HG03460 (cell line): Measurements from ENCODE around the gene CHAMP1.
"Not testable (repeated sequence)": the region's sequence is repeated elsewhere in the genome, so short reads cannot be mapped to it uniquely, and the experiment has no call there.

ENCODE experiments used
- ATAC-seq: cut with Tn5 transposase; IDR thresholded peaks from one replicate; pipeline ENCODE4 v1.9.1; 2021; ENCODE audit not compliant: unreplicated experiment

CHAMP1 gene

DNA sequence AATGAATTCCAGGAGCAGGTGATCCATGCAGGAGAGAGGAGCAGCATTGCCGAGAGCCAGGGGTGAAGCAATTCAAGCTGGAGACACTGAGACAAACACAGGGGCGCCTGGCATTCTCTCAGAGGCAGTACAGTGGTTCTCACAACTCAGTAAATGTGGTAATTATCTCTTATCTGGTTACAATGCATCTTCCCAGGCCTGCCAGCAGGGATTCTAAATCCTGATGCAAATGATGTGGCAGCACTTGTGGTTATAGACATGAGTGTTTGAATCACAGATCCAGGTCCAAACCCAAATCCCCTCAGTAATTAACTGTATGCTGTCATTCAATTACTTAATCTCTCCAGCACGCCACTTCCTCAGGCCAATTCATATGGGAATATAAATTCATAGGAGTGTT is 19.6 kb downstream of the CHAMP1 start:
- not testable (repeated sequence) for ATAC-seq

DNA sequence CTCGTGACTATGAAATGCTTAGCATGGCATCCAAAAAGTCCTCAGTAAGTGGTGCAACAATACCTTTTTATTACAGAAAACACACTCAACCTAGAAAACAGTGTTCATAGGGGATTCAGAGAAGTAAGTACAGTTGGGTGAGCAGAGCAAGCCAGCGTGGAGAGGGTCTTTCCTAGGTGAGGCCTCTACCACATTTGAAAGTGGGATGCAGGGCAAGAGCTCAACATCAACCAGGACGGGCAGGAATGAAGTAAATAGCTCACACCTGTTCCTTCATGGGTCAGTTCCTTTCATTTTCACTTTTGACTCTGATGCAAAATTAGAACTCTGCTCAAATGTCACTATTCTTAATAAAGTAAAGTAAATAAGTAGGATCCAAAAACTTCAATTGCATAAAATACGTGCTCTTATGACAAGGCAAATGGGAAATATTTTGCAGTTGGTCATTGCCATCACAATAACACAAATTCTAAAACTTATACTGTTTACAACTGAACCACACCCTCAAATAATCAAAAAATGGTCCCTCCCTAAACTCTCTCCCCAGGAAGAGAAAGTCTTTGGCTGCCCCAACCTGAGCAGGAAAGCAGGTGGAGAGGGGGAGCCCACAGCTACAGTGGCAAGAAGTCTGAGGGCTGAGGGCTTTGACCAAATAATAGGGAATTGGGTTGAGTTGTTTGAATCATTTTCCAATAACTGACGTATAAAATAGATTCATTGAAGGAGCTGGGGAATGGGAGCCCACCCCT is 20.2 kb downstream of the CHAMP1 start:
- ATAC-seq, result no peak

DNA sequence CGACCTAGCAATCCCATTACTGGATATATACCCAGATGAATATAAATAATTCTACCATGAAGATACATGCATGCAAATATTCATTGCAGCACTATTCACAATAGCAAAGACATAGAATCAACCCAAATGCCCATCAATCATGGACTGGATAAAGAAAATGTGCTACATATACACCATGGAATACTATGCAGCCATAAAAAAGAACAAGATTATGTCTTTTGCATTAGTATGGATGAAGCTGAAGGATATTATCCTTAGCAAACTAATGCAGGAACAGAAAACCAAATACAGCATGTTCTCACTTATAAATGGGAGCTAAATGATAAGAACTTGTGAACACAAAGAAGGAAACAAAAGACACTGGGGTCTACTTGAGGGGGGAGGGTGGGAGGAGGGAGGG is 22.2 kb downstream of the CHAMP1 start:
- not testable (repeated sequence) for ATAC-seq

DNA sequence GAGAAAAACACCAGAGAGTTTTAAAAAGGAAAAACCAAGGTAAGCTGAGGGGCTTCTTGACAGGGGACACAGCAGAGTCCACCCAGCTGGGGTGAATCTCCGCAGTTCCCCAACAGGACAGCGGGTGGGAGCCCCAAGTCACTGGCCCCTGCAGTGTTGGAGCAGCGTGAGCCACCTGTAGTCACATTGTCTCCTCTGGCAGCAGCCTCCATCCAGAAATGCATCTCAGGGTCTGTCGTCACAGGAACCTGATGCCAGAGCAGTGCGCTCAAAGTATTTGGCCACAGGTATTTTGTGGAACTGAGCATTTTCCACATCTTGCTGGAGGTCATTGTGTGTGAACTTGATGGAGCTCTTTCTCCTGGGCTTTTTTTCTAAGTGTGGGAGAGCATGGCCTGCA is 24.7 kb downstream of the CHAMP1 start:
- no peak for ATAC-seq

DNA sequence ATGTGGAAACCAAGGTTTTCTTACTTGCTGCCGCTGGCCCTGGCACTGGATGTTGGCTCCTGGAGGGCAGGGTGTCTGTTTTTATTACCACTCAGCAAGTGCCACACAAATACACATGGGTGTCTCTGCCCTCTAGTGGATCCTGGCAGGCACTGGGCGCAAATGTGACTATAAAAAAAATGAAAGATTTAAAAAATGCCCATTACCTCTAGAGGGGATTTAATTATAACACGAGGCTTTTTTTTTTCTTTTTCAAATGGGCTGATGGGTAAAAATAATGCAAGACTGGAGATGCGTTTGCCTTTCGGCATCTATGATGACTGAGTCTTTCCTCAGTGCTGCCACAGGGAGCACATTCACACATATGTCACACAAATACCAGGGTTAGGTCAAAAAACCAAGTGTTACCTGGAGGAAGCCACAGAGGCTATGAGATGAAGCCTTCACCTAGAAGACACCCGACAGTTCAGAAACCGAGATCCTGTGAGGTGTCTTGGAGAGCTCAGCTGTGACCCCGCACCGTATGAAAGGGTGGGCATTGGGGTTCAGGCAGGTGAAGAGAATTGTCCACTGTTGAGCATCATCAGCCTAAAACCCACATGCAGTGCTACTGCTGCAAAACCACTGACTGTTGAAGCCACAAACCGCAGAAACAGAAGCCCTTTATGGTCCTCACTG is 25.7 kb downstream of the CHAMP1 start:
- ATAC-seq, result no peak

DNA sequence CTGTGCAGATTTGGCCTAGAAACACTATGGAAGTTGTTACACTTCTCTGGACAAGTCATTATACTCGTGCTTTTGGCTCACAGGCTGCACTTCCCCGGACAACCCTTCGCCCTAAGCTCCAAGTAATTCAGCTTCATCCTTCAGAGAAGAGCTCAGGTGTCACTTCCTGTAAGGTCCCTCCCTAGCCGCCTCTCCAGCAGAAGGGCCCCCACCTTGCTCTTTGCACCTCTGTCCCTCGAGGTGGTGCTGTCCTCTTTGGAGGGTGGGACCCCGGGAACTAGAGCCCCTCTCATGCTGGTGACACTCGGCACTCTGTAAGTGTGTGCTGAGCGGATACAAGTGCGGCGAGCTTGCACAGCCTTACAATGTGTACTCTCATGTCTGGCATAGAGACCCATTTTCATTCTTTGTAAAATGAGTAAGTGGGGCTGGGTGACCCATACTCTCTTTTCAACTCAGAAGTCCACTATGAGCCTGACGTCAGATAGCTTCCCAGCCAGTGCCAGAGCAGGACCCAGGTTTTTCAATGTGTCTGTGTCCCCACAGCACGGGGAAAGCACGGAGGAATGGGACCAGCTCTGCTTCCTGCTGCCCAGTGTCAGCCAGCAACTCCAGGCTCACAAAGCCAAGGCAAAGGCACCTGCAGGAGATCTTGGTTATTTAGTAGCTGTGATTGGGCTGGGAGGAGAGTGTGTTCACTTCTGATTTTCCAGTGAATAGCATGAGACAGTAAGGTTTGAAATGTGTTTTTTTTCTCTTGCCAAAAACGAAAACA is 26.9 kb downstream of the CHAMP1 start:
- no peak for ATAC-seq

DNA sequence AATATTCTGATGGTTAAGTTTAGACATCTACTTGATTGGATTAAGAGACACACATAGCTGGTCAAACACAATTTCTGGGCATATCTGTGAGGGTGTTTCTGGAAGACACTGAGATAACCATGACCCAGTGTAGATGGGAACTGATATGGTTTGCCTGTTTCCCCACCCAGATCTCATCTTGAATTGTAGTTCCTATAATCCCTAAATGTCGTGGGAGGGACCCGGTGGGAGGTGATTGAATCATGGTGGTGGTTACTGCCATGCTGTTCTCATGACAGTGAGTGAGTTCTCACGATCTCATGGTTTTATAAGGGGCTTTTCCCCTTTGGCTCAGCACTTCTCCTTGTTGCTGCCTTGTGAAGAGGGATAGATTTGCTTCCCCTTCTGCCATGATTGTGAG is 33.0 kb downstream of the CHAMP1 start:
- ATAC-seq, result not testable (repeated sequence)

DNA sequence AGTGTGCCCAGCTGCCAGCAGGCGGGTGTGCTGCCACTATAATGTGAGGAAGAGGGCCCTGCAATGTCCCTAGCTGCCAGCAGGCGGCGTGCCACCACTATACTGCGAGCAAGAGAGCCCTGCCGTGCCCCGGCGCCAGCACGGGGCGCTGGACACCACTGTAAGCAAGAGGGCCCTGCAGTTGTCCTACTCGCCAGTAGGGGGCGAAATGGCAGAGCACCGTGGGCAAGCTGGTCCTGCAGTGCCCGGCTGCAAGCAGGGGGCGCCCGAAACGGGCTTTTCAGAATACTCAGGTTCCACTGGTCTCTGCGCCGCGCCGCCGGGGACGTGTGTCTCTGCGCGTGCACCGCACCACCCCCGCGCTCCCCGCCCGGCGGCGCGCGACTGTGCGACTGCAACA is 38.5 kb downstream of the CHAMP1 start:
- ATAC-seq, result not testable (repeated sequence)

DNA sequence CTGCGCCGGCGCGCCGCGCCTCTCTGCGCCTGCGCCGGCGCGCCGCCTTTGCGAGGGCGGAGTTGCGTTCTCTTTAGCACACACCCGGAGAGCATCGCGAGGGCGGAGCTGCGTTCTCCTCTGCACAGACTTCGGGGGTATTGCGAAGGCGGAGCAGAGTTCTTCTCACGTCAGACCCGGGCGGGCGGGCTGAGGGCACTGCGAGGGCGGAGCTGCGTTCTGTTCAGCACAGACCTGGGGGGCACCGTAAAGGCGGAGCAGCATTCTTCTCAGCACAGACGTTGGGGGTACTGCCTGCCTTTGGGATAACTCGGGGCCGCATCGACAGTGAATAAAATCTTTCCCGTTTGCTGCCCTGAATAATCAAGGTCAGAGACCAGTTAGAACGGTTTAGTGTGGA is 39.1 kb downstream of the CHAMP1 start:
- not testable (repeated sequence) for ATAC-seq
